ENCODE results near the gene NT5DC3.

DNA sequence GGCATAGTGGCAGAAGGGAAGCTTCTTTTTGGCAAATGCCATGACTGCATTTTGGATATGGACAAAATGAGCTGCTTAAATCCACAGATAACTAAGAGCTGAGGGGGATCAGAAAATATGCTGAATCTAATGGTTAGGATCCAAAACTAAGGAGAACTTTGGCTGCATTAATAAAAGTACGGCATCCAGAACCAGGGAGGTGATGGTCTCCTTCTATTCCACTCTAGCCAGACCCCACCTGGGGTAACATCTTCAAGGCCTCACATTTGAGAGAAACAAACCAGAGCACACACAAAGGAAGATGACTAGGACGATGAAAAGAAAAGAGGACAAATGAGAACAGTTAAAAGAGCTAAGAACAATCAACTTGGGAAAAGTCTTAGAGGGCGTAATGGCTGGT, 27.6 kb downstream of the NT5DC3 start:
- TF ChIP-seq POLR2AphosphoS5 (IDR thresholded peaks at IDR 0.05; ENCODE audit: low read depth, low read length) (no peak), POLR2A (IDR thresholded peaks at IDR 0.05; ENCODE audit: low read depth, low read length) (no peak), PAX5 (IDR thresholded peaks at IDR 0.05; ENCODE audit: insufficient read depth, low read length, severe bottlenecking) (no peak), SPI1 (IDR thresholded peaks at IDR 0.05; ENCODE audit: low read depth, low read length) (no peak)
